Tibial artery (tissue), 4 donors: ENCODE data around the gene MSH3.
"Not testable (repeated sequence)": the region's sequence is repeated elsewhere in the genome, so short reads cannot be mapped to it uniquely, and the experiment has no call there.

ENCODE experiments used
- DNase-seq, 2 donors: peaks; one replicate each; pipeline ENCODE4 v3.0.0-alpha.2; 2019
- H3K27ac ChIP-seq, 2 donors: fragments of 200-600 bp; sonication (generic) in 1 of 2; 1 replicate in 1 of 2; 2 replicates in 1 of 2; pipeline ENCODE4 v1.5.1; 2018 to 2019; ENCODE audit warnings: mild to moderate bottlenecking in 1 of 2
- H3K27me3 ChIP-seq, 2 donors: fragments of 200-600 bp; sonication (generic) in 1 of 2; one replicate each; pipeline versions ENCODE4 v1.5.1 to v1.6.0; 2016 to 2019
- H3K36me3 ChIP-seq, 3 donors: fragments of 200-600 bp; sonication (generic) in 2 of 3; one replicate each; pipeline ENCODE4 v1.5.1; 2016 to 2019; ENCODE audit warnings: mild to moderate bottlenecking in 2 of 3
- H3K4me1 ChIP-seq, 4 donors: fragments of 200-600 bp; sonication (generic) in 2 of 4; 1 replicate in 3 of 4; 2 replicates in 1 of 4; pipeline ENCODE4 v1.5.1; 2016 to 2019
- H3K4me3 ChIP-seq, 2 donors: fragments of 200-600 bp; sonication (generic) in 1 of 2; 1 replicate in 1 of 2; 2 replicates in 1 of 2; pipeline ENCODE4 v1.5.1; 2018 to 2019; ENCODE audit warnings: mild to moderate bottlenecking in 2 of 2
- H3K9me3 ChIP-seq, 3 donors: fragments of 200-600 bp; sonication (generic) in 1 of 3; one replicate each; pipeline ENCODE4 v1.5.1; 2016 to 2019
- intact Hi-C: fragments of 100-400 bp; cut with DNase I; formaldehyde crosslinking; loops from one replicate; pipeline ENCODE4 v1.15.0; 2023; ENCODE audit warnings: low total_unique reads
- TF ChIP-seq, protein P1 (sequence below), 2 experiments: fragments of 200-600 bp in 1 of 2; fragments of 450-650 bp in 1 of 2; IDR thresholded peaks; one replicate each; pipeline ENCODE4 v1.5.1; 2017 to 2019; ENCODE audit warnings: antibody characterized with exemption in 2 of 2, mild to moderate bottlenecking in 1 of 2, moderate library complexity in 1 of 2

The MSH3 gene

DNA sequence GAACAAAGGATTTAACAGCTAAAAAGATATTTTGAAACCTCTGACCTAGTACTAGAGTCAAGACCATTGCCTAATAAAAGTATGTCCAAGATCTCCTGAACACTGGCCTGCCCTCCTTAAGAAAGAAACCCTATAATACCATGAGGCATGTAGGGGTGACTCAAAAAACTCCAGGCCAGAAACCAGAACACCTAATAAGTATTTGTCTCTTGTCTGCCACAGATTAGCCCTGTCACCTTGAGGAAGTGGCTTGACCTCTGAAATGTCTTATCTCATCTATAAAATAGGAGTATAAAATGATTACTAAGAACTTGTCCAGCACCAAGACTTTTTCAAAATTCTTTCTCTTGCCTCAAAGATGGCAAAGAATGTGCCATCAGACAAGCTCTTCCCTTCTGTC is 180.3 kb downstream of the MSH3 start:
- Histone ChIP-seq H3K4me3 (no peak overlapping the region), H3K27ac (no peak overlapping the region), H3K36me3 (peaks cover 0 to 5% (median 0%) of the 10 kb centered on the region in 3 donors), H3K4me1 (no peaks in the 10 kb centered on the region), H3K9me3 (no peaks in the 10 kb centered on the region), H3K27me3 (no peaks in the 10 kb centered on the region)
- TF ChIP-seq, protein P1, sequence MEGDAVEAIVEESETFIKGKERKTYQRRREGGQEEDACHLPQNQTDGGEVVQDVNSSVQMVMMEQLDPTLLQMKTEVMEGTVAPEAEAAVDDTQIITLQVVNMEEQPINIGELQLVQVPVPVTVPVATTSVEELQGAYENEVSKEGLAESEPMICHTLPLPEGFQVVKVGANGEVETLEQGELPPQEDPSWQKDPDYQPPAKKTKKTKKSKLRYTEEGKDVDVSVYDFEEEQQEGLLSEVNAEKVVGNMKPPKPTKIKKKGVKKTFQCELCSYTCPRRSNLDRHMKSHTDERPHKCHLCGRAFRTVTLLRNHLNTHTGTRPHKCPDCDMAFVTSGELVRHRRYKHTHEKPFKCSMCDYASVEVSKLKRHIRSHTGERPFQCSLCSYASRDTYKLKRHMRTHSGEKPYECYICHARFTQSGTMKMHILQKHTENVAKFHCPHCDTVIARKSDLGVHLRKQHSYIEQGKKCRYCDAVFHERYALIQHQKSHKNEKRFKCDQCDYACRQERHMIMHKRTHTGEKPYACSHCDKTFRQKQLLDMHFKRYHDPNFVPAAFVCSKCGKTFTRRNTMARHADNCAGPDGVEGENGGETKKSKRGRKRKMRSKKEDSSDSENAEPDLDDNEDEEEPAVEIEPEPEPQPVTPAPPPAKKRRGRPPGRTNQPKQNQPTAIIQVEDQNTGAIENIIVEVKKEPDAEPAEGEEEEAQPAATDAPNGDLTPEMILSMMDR (IDR thresholded peaks at IDR 0.05), result no peak
- intact Hi-C loops, result no loop called here
- no peak for DNase-seq

DNA sequence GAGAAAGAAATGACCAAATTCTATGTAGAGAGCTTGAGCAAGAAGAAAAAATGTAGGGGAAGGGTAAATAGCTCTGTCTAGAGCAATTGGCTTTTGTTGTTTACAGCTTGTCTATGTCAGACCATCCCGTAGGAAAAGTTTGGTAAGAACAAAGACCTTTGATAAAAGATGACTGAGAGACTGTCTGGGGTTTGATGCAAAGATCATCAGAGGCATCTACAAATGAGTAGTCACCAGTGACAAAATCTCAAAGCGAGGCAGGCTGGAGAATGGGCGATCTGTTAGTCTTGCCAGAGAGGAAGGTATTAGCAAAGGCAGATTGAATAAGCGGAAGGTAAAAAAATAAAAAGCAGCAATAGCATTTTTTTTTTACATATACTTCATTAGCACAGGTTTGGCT is 180.7 kb downstream of the MSH3 start:
- no peaks in the 10 kb centered on the region for H3K9me3 ChIP-seq
- no peak overlapping the region for H3K27ac ChIP-seq
- intact Hi-C loops, result no loop called here
- H3K36me3 ChIP-seq, result peaks cover 0 to 5% (median 0%) of the 10 kb centered on the region in 3 donors
- TF ChIP-seq, protein P1 (IDR thresholded peaks at IDR 0.05), result no peak
- no peaks in the 10 kb centered on the region for H3K27me3 ChIP-seq
- no peaks in the 10 kb centered on the region for H3K4me1 ChIP-seq
- DNase-seq, result no peak
- H3K4me3 ChIP-seq, result no peak overlapping the region

DNA sequence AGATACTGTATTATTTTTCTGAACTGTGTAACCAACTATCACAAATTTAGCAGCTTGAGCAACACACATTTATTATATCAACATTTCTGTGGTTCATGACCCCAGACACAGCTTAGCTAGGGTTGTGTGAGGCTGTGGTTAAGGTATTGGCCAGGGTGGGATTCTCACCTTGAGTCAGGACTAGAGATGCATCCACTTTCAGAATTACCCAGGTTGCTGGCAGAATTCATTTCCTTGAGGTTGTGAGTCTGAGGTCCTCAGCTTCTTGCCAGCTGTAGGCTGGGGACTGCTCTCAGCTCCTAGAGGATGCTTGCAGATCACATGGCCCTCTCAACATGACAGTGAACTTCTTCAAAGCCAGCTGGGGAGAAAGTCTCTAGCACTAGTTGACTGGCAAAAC is 183.2 kb downstream of the MSH3 start:
- intact Hi-C loops, result no loop called here
- Histone ChIP-seq H3K9me3 (no peaks in the 10 kb centered on the region), H3K36me3 (no peaks in the 10 kb centered on the region), H3K27ac (no peak overlapping the region), H3K4me1 (no peaks in the 10 kb centered on the region), H3K4me3 (no peak overlapping the region), H3K27me3 (no peaks in the 10 kb centered on the region)
- TF ChIP-seq, protein P1 (IDR thresholded peaks at IDR 0.05), result no peak
- no peak for DNase-seq

DNA sequence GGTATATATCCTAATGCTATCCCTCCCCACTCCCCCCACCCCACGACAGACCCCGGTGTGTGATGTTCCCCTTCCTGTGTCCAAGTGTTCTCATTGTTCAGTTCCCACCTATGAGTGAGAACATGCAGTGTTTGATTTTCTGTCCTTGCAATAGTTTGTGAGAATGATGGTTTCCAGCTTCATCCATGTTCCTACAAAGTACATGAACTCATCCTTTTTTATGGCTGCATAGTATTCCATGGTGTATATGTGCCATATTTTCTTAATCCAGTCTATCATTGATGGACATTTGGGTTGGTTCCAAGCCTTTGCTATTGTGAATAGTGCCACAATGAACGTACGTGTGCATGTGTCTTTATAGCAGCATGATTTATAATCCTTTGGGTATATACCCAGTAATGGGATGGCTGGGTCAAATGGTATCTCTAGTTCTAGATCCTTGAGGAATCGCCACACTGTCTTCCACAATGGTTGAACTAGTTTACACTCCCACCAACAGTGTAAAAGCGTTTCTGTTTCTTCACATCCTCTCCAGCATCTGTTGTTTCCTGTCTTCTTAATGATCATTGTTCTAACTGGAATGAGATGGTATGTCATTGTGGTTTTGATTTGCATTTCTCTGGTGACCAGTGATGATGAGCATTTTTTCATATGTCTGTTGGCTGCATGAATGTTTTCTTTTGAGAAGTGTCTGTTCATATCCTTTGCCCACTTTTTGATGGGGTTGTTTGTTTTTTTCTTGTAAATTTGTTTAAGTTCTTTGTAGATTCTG is 186.8 kb downstream of the MSH3 start:
- H3K36me3 ChIP-seq, H3K4me1 ChIP-seq, H3K4me3 ChIP-seq, H3K9me3 ChIP-seq, intact Hi-C loops, H3K27ac ChIP-seq, H3K27me3 ChIP-seq, DNase-seq: not testable (repeated sequence)

DNA sequence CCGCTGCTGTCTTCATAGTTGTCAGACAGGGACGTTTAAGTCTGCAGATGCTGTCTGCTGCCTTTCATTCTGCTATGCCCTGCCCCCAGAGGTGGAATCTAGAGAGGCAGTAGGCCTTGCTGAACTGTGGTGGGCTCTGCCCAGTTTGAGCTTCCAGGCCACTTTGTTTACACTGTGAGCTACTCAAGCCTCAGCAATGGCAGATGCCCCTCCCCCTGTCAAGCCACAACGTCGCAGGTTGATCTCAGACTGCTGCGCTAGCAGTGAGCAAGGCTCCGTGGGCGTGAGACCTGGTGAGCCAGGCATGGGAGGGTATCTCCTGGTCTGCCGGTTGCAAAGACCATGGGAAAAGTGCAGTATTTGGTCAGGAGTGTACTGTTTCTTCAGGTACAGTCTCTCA is 192.0 kb downstream of the MSH3 start:
- DNase-seq, H3K27ac ChIP-seq, H3K4me3 ChIP-seq, H3K4me1 ChIP-seq, intact Hi-C loops, H3K27me3 ChIP-seq: not testable (repeated sequence)
- H3K36me3 ChIP-seq, result peaks cover 19 to 36% (median 24%) of the 10 kb centered on the region in 3 donors
- peaks cover 0 to 24% (median 4%) of the 10 kb centered on the region in 3 donors for H3K9me3 ChIP-seq

DNA sequence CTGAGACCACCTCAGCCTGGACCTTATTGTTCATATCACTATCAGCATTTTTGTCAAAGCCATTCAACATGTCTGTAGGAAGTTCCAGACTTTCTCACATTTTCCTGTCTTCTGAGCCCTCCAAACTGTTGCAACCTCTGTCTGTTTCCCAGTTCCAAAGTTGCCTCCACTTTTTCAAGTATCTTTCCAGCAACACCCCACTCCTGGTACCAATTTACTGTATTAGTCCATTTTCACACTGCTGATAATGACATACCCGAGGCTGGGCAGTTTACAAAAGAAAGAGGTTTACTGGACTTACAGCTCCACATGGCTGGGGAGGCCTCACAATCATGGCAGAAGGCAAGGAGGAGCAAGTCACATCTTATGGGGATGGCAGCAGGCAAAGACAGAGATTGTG is 195.7 kb downstream of the MSH3 start:
- H3K27me3 ChIP-seq, intact Hi-C loops, DNase-seq, H3K27ac ChIP-seq, H3K4me1 ChIP-seq, H3K4me3 ChIP-seq: not testable (repeated sequence)
- H3K36me3 ChIP-seq, result peaks cover 25 to 42% (median 26%) of the 10 kb centered on the region in 3 donors
- H3K9me3 ChIP-seq, result peaks cover 0 to 24% (median 4%) of the 10 kb centered on the region in 3 donors

DNA sequence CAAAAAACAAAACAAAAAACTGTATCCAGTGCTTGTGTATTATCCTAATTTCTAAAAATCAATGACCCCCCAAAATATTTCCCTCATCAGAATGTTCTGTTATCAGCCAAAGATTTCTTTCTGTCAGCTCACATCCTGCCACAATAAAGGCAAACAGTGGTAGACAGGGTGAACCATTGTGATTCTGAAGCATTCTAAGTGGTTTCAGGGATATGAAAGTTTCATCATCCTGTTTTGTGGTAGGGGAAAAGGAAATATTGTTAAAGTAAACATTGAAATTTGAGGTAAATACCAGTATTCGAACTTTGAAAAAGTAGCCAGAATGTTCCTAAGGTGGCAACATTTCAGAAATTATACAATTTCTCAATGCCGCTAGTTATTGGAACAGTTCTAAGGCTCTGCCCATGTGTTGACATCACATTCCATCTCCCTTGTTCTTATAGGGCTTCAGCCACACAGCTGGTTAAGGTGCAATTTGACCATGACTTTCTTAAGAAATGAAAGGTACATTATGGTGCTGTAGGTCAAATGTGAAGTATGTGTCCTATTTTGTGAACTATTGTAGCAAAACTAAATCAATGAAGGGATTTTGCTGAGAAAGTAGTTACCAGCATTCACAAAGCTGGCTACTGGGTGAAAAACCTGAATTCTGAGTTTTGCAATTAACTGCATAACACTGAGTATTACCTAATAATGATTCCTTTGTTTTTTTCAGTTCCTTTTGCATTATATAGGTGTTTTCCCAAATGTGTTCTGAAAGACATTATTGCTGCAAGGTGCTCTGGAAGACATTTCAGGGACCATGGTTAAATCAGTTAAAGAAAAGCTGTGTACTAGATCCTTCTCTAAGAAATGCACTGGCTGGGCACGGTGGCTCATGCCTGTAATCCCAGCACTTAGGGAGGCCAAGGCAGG is 198.1 kb downstream of the MSH3 start:
- no peak for DNase-seq
- Histone ChIP-seq H3K27me3 (no peaks in the 10 kb centered on the region), H3K4me3 (no peak overlapping the region), H3K36me3 (peaks cover 42 to 51% (median 42%) of the 10 kb centered on the region in 3 donors), H3K27ac (no peak overlapping the region), H3K4me1 (no peaks in the 10 kb centered on the region), H3K9me3 (peaks cover 0 to 24% (median 4%) of the 10 kb centered on the region in 3 donors)
- TF ChIP-seq, protein P1 (IDR thresholded peaks at IDR 0.05), result no peak
- intact Hi-C loops, result no loop called here
